ENCODE results near the gene HNRNPLL.
A peak's percentile ranks its signal among the peaks of the same experiment; 100 is the strongest.

HNRNPLL gene

DNA sequence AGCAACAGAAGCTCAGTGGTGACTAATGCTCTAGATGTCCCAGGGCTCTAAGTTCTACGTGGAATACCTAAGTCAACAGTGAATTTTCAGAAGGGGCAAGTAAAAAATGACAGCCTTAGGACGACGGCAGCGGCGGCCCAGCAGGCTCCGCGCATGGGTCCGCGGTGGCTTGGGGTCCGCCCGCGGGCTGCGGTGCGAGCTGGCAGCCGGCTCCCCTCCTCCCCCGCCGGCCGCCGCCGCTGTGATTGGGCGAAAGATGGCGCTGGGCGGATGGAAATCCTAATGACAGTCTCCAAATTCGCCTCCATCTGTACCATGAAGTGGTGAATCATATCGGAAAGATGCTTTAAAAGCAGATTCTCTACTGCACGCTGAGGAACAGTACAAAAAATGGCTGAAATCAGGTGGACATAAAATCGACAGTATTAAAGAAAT is 74.7 kb downstream of the HNRNPLL start:
- Histone ChIP-seq H3K4me1 (ENCODE audit: control insufficient read depth, insufficient read depth, low read length) (peaks cover 9% of the 10 kb centered on the region), H3K27ac (ENCODE audit: low read depth, low read length) (peak overlapping the region; percentile 66), H3K9ac (ENCODE audit: low read length) (no peak overlapping the region), H3K36me3 (ENCODE audit: control insufficient read depth, insufficient read depth, low read length) (no peaks in the 10 kb centered on the region), H3K27me3 (ENCODE audit: control insufficient read depth, insufficient read depth, low read length) (no peaks in the 10 kb centered on the region), H3K4me3 (ENCODE audit: low read length) (peak overlapping the region; percentile 49)

DNA sequence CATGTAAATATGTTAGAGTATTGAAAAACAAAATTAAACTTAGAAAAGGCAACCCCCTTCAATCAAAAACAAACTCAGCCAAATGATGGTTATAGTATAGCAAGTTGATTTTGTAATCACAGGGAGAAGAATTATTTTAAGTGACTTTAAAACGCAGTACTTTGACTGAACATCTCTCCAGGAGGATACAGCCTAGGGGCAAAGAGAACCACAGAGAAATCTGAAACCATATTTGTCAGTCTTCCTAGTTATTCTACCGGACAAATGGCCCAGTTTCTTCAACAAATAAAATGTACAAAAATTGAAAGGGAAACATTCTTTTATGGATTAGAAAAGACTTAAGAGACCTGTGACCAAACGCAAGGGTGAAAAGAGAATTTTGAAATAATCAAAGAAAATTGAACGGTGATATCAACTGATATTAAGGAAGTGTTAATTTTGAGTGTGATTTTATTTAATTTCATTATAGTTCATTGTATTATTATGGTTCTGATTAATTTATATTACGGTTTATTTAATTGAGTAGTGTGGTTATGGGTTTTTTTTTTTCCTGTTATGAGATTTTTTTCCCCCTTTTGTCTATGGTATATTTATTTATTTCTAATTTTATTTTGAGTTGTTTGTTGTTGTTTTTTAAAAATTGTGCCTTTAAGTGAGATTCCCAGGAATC is 75.3 kb downstream of the HNRNPLL start:
- no peak overlapping the region for H3K9ac ChIP-seq (ENCODE audit: low read length)
- no peaks in the 10 kb centered on the region for H3K36me3 ChIP-seq (ENCODE audit: control insufficient read depth, insufficient read depth, low read length)
- no peaks in the 10 kb centered on the region for H3K27me3 ChIP-seq (ENCODE audit: control insufficient read depth, insufficient read depth, low read length)
- H3K4me1 ChIP-seq (ENCODE audit: control insufficient read depth, insufficient read depth, low read length), result peaks cover 9% of the 10 kb centered on the region
- no peak overlapping the region for H3K4me3 ChIP-seq (ENCODE audit: low read length)
- H3K27ac ChIP-seq (ENCODE audit: low read depth, low read length), result no peak overlapping the region

- H3K9ac ChIP-seq (ENCODE audit: low read length), result no peak overlapping the region
- no peak overlapping the region for H3K4me3 ChIP-seq (ENCODE audit: low read length)
- H3K27me3 ChIP-seq (ENCODE audit: control insufficient read depth, insufficient read depth, low read length), result no peaks in the 10 kb centered on the region
- H3K27ac ChIP-seq (ENCODE audit: low read depth, low read length), result no peak overlapping the region
- peaks cover 9% of the 10 kb centered on the region for H3K4me1 ChIP-seq (ENCODE audit: control insufficient read depth, insufficient read depth, low read length)
- no peaks in the 10 kb centered on the region for H3K36me3 ChIP-seq (ENCODE audit: control insufficient read depth, insufficient read depth, low read length)
Observed at GRCh38 chr2:38526195-38526594, 76.5 kb downstream of the HNRNPLL start.

- Histone ChIP-seq H3K27ac (ENCODE audit: low read depth, low read length) (peak overlapping the region; percentile 7), H3K4me3 (ENCODE audit: low read length) (no peak overlapping the region), H3K9ac (ENCODE audit: low read length) (no peak overlapping the region), H3K4me1 (ENCODE audit: control insufficient read depth, insufficient read depth, low read length) (peaks cover 9% of the 10 kb centered on the region), H3K27me3 (ENCODE audit: control insufficient read depth, insufficient read depth, low read length) (no peaks in the 10 kb centered on the region), H3K36me3 (ENCODE audit: control insufficient read depth, insufficient read depth, low read length) (no peaks in the 10 kb centered on the region)
Observed at GRCh38 chr2:38524580-38524979, 78.1 kb downstream of the HNRNPLL start.

DNA sequence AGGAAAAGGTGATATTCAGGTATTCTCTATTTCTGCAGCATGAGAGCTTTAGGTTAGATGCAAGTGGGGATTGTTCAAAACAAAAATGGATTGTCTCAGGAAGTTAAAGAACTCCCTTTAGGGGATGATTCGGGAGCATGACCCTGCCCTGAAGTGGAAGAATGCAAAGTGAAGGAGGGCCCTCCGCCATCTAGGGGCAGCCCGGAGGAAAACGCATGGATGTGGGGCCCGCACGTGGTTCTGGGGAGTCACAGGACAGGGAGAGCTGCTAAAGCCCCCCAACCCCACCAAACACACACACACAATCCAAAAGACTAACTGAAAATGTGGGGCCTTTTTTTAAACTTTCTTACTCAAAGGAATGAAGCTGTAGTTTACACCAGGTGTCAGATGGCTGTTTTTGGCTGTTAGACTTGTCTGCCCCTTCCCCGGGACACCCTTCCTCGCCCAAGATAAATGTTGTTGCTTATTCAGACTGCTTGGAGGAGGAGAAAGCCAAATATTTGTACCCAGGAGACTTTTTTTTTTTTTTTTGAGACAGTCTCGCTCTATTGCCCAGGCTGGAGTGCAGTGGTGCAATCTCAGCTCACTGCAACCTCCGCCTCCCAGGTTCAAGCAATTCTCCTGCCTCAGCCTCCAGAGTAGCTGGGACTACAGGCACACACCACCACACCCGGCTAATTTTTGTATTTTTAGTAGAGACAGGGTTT is 78.8 kb downstream of the HNRNPLL start:
- Histone ChIP-seq H3K27me3 (ENCODE audit: control insufficient read depth, insufficient read depth, low read length) (no peaks in the 10 kb centered on the region), H3K4me3 (ENCODE audit: low read length) (no peak overlapping the region), H3K27ac (ENCODE audit: low read depth, low read length) (no peak overlapping the region), H3K36me3 (ENCODE audit: control insufficient read depth, insufficient read depth, low read length) (no peaks in the 10 kb centered on the region), H3K4me1 (ENCODE audit: control insufficient read depth, insufficient read depth, low read length) (peaks cover 9% of the 10 kb centered on the region), H3K9ac (ENCODE audit: low read length) (no peak overlapping the region)

GRCh38 chr2:38522754-38523349 is 79.9 kb downstream of the HNRNPLL start:
- Histone ChIP-seq H3K4me1 (ENCODE audit: control insufficient read depth, insufficient read depth, low read length) (peaks cover 9% of the 10 kb centered on the region), H3K4me3 (ENCODE audit: low read length) (no peak overlapping the region), H3K9ac (ENCODE audit: low read length) (no peak overlapping the region), H3K36me3 (ENCODE audit: control insufficient read depth, insufficient read depth, low read length) (no peaks in the 10 kb centered on the region), H3K27ac (ENCODE audit: low read depth, low read length) (no peak overlapping the region), H3K27me3 (ENCODE audit: control insufficient read depth, insufficient read depth, low read length) (no peaks in the 10 kb centered on the region)

DNA sequence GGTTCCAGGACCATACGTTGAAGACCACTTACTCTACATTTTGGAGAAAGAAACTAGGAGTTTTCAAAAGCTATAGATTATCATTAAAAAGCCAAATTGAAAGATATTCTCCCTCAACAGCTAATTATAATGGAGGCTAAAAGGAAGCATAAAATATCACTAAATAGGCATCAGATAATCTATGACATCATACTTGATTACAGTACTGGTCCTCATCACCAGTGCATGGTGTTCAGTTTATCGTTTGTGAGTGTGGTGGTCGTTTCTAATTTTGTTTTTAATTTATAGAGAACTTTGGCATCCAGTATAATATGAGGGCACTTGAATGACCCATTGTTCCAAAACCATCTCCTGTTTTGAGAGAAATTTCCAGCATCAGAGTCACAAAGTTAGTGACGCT is 80.9 kb downstream of the HNRNPLL start:
- H3K27me3 ChIP-seq (ENCODE audit: control insufficient read depth, insufficient read depth, low read length), result no peaks in the 10 kb centered on the region
- no peak overlapping the region for H3K9ac ChIP-seq (ENCODE audit: low read length)
- no peaks in the 10 kb centered on the region for H3K36me3 ChIP-seq (ENCODE audit: control insufficient read depth, insufficient read depth, low read length)

GRCh38 chr2:38517284-38517683 is 85.4 kb downstream of the HNRNPLL start:
- Histone ChIP-seq H3K27ac (ENCODE audit: low read depth, low read length) (no peak overlapping the region), H3K9ac (ENCODE audit: low read length) (no peak overlapping the region), H3K4me3 (ENCODE audit: low read length) (no peak overlapping the region)

More for the DNA sequence above, 80.9 kb downstream of the HNRNPLL start:
- Histone ChIP-seq H3K4me3 (ENCODE audit: low read length) (no peak overlapping the region), H3K27ac (ENCODE audit: low read depth, low read length) (no peak overlapping the region), H3K4me1 (ENCODE audit: control insufficient read depth, insufficient read depth, low read length) (peaks cover 9% of the 10 kb centered on the region)

DNA sequence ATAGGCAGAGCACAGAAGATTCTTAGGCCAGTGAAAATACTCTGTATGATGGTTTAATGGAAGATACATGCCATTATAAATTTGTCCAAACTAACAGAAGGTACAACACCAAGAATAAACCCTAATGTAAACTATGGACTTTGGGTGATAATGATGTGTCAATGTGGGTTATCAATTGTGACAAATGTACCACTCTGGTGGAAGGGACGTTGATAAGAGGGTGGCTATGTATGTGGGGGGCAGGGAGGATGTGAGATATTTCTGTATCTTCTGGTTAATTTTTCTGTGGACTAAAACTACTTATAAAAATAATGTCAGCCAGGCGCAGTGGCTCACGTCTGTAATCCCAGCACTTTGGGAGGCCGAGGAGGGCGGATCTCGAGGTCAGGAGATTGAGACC is 86.2 kb downstream of the HNRNPLL start:
- Histone ChIP-seq H3K4me3 (ENCODE audit: low read length) (no peak overlapping the region), H3K36me3 (ENCODE audit: control insufficient read depth, insufficient read depth, low read length) (no peaks in the 10 kb centered on the region), H3K4me1 (ENCODE audit: control insufficient read depth, insufficient read depth, low read length) (peaks cover 3% of the 10 kb centered on the region), H3K9ac (ENCODE audit: low read length) (no peak overlapping the region), H3K27ac (ENCODE audit: low read depth, low read length) (peak overlapping the region; percentile 89), H3K27me3 (ENCODE audit: control insufficient read depth, insufficient read depth, low read length) (no peaks in the 10 kb centered on the region)

More at GRCh38 chr2:38517284-38517683, 85.4 kb downstream of the HNRNPLL start:
- H3K27me3 ChIP-seq (ENCODE audit: control insufficient read depth, insufficient read depth, low read length), result no peaks in the 10 kb centered on the region
- no peaks in the 10 kb centered on the region for H3K36me3 ChIP-seq (ENCODE audit: control insufficient read depth, insufficient read depth, low read length)
- peaks cover 3% of the 10 kb centered on the region for H3K4me1 ChIP-seq (ENCODE audit: control insufficient read depth, insufficient read depth, low read length)

DNA sequence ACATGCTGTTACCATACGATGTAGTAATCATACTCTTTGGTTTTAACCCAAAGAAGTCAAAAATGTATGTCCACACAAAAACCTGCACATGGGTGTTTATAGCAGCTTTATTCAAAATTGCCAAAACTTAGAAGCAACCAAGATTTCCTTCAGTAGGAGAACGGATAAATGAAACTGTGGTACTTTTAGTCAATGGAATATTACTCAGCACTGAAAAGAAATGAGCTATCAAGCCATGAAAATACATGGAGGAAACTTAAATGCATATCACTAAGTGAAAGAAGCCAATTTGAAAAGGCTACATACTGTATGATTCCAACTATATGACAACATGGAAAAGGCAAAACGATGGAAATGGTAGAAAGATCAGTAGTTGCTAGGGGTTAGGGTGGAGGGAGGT is 86.6 kb downstream of the HNRNPLL start:
- Histone ChIP-seq H3K27me3 (ENCODE audit: control insufficient read depth, insufficient read depth, low read length) (no peaks in the 10 kb centered on the region), H3K36me3 (ENCODE audit: control insufficient read depth, insufficient read depth, low read length) (no peaks in the 10 kb centered on the region), H3K27ac (ENCODE audit: low read depth, low read length) (peak overlapping the region; percentile 89), H3K4me1 (ENCODE audit: control insufficient read depth, insufficient read depth, low read length) (peaks cover 3% of the 10 kb centered on the region), H3K4me3 (ENCODE audit: low read length) (no peak overlapping the region), H3K9ac (ENCODE audit: low read length) (no peak overlapping the region)

- Histone ChIP-seq H3K36me3 (ENCODE audit: control insufficient read depth, insufficient read depth, low read length) (no peaks in the 10 kb centered on the region), H3K27ac (ENCODE audit: low read depth, low read length) (peak overlapping the region; percentile 89), H3K4me3 (ENCODE audit: low read length) (peak overlapping the region; percentile 7), H3K9ac (ENCODE audit: low read length) (no peak overlapping the region), H3K27me3 (ENCODE audit: control insufficient read depth, insufficient read depth, low read length) (no peaks in the 10 kb centered on the region), H3K4me1 (ENCODE audit: control insufficient read depth, insufficient read depth, low read length) (peaks cover 3% of the 10 kb centered on the region)
Observed at GRCh38 chr2:38515155-38516074, 87.3 kb downstream of the HNRNPLL start.

GRCh38 chr2:38514603-38515154 is 88.0 kb downstream of the HNRNPLL start:
- peaks cover 6% of the 10 kb centered on the region for H3K4me1 ChIP-seq (ENCODE audit: control insufficient read depth, insufficient read depth, low read length)
- no peak overlapping the region for H3K4me3 ChIP-seq (ENCODE audit: low read length)
- peak overlapping the region; percentile 89 for H3K27ac ChIP-seq (ENCODE audit: low read depth, low read length)
- no peaks in the 10 kb centered on the region for H3K36me3 ChIP-seq (ENCODE audit: control insufficient read depth, insufficient read depth, low read length)
- no peak overlapping the region for H3K9ac ChIP-seq (ENCODE audit: low read length)
- H3K27me3 ChIP-seq (ENCODE audit: control insufficient read depth, insufficient read depth, low read length), result no peaks in the 10 kb centered on the region
